Osteocyte (in vitro differentiated cells): Measurements from ENCODE around the gene IFNA7. TPM values are rescaled to one million over a fixed set of nuclear protein-coding genes. Genes with fewer than 3 reads are reported as not detected.
"Not testable (repeated sequence)": the region's sequence is repeated elsewhere in the genome, so short reads cannot be mapped to it uniquely, and the experiment has no call there.

Source experiments
- DNase-seq: peaks from one replicate; pipeline ENCODE4 v3.0.0; 2021; ENCODE audit warnings: mixed read lengths; ENCODE audit not compliant: unreplicated experiment; ENCODE audit errors: extremely low spot score
- H3K27ac Mint-ChIP-seq: one replicate; pipeline ENCODE4 v1.8.0; 2021; ENCODE audit warnings: mild to moderate bottlenecking, mixed read lengths; ENCODE audit not compliant: unreplicated experiment
- H3K27me3 Mint-ChIP-seq: one replicate; pipeline ENCODE4 v1.8.0; 2021; ENCODE audit warnings: mixed read lengths; ENCODE audit not compliant: unreplicated experiment
- H3K36me3 Mint-ChIP-seq: one replicate; pipeline ENCODE4 v1.8.0; 2021; ENCODE audit warnings: mixed read lengths; ENCODE audit not compliant: unreplicated experiment
- H3K4me1 Mint-ChIP-seq: one replicate; pipeline ENCODE4 v1.8.0; 2021; ENCODE audit warnings: mixed read lengths; ENCODE audit not compliant: unreplicated experiment
- H3K4me3 Mint-ChIP-seq: one replicate; pipeline ENCODE4 v1.8.0; 2021; ENCODE audit warnings: mild to moderate bottlenecking, moderate library complexity, mixed read lengths; ENCODE audit not compliant: unreplicated experiment
- H3K9me3 Mint-ChIP-seq: one replicate; pipeline ENCODE4 v1.8.0; 2021; ENCODE audit warnings: mixed read lengths; ENCODE audit not compliant: unreplicated experiment
- long read RNA-seq: library from polyadenylated mRNA; unstranded; transcript quantifications from one replicate; pipeline ENCODE4 v2.0.0, GENCODE V29; 2021
- total RNA-seq: library from RNA; stranded (reverse); gene quantifications from 2 replicates; pipeline ENCODE4 v1.2.1, GENCODE V29; 2021
- TF ChIP-seq, protein P1 (sequence below): fragments of 200-600 bp; sonication (generic); IDR thresholded peaks from 2 replicates; pipeline ENCODE4 v1.5.0; 2021; ENCODE audit warnings: antibody characterized with exemption, mild to moderate bottlenecking, moderate library complexity

Gene IFNA7
- total RNA-seq = not detected in 2 replicates
- long read RNA-seq = 0 reads

DNA sequence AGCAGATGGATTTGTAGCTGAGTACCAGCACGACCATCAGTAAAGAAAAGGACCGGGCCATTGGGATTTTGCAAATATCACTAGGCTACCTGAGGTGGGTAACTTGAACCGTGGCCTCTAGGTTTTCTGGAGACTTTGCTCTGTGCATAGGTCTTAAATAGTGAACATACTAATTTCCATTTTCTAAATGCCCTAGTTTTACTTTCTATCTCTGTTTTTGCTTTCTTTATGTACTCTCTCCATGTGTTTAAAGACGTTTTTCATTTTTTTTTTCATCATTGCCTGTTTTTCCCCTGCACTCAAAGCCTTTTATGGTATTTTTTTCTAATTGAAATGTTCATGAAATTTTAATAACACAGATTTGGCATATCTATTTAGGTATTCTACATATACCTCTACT, at the start of gene IFNA7:
IFNA7 (minus strand) TSS at position 101 of the 400 bp plus-strand sequence; CDS start at position 61, 40 bp downstream.
- H3K9me3 Mint-ChIP-seq, H3K27ac Mint-ChIP-seq, DNase-seq, H3K4me1 Mint-ChIP-seq, H3K4me3 Mint-ChIP-seq, H3K36me3 Mint-ChIP-seq: not testable (repeated sequence)
- H3K27me3 Mint-ChIP-seq = peaks cover 41% of the 10 kb centered on the region

DNA sequence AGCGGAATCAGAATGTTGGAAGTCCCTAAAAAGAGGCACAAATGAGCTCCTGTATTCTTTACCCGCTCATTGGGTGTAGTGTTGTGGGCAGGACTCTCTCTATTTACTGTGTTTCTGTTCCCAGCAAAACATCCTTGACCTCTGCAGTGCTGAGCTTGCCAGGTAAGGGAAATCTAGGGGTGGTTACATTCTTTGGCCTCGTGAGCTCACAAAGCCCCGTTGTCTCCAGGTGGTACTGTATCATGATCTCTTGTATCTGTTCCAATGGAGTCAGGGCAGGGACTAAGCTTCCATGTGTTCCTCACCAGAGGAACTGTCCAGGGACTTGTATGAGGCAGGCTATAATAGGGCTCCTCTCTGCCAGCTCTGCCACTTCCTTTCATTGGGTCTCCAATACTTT, 49.6 kb upstream of the IFNA7 start:
- no peak for DNase-seq
- Mint-ChIP-seq H3K9me3 (no peaks in the 10 kb centered on the region), H3K27ac (no peak overlapping the region), H3K27me3 (peaks cover 54% of the 10 kb centered on the region), H3K4me1 (peaks cover 4% of the 10 kb centered on the region), H3K36me3 (no peaks in the 10 kb centered on the region), H3K4me3 (no peak overlapping the region)
- TF ChIP-seq, protein P1, sequence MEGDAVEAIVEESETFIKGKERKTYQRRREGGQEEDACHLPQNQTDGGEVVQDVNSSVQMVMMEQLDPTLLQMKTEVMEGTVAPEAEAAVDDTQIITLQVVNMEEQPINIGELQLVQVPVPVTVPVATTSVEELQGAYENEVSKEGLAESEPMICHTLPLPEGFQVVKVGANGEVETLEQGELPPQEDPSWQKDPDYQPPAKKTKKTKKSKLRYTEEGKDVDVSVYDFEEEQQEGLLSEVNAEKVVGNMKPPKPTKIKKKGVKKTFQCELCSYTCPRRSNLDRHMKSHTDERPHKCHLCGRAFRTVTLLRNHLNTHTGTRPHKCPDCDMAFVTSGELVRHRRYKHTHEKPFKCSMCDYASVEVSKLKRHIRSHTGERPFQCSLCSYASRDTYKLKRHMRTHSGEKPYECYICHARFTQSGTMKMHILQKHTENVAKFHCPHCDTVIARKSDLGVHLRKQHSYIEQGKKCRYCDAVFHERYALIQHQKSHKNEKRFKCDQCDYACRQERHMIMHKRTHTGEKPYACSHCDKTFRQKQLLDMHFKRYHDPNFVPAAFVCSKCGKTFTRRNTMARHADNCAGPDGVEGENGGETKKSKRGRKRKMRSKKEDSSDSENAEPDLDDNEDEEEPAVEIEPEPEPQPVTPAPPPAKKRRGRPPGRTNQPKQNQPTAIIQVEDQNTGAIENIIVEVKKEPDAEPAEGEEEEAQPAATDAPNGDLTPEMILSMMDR = no peak

DNA sequence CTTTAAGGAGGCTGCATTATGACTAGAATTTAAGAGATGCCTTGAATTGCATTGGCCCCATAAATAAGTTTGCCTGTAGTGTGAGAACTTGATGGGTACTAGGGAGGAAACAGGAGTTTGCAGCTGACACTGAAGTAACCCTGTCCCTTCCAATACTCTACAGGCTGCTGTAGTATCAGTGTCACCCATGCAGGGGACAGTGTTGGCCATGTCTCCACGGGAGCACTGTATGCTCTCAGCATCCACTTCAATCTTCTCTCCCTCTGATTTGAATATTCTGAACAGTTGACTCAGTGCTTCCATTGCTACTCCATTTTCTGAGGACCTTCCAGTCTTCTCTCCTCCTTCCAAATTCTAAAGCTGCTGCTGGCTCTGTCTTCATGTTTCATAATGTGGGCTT, 49.2 kb upstream of the IFNA7 start:
- DNase-seq = no peak
- TF ChIP-seq, protein P1 = no peak
- H3K4me1 Mint-ChIP-seq = peaks cover 4% of the 10 kb centered on the region
- H3K27me3 Mint-ChIP-seq = peaks cover 49% of the 10 kb centered on the region
- no peak overlapping the region for H3K27ac Mint-ChIP-seq
- peaks cover 3% of the 10 kb centered on the region for H3K9me3 Mint-ChIP-seq
- no peak overlapping the region for H3K4me3 Mint-ChIP-seq
- H3K36me3 Mint-ChIP-seq = no peaks in the 10 kb centered on the region

DNA sequence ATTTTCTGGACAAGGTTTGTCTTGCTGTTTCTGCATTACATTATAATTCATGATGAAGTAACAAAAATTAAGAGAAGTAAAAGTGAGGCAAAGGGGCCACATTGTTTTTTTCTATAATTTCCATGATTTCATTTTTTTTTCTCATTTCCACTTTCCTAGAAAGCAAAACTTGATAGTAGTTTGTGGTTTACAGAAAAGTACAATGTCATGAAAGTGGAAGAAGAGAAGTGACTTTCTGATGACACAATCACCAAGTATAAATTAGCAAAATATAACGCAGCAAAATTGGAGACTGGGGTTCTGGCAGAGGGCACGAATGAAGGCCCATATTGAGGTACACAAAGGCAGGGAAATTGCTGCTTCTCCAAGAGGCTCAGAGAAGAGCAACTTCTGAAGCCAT, 42.8 kb upstream of the IFNA7 start:
- Mint-ChIP-seq H3K4me3 (no peak overlapping the region), H3K27me3 (peaks cover 33% of the 10 kb centered on the region), H3K27ac (no peak overlapping the region), H3K4me1 (no peaks in the 10 kb centered on the region), H3K36me3 (no peaks in the 10 kb centered on the region), H3K9me3 (peaks cover 5% of the 10 kb centered on the region)
- TF ChIP-seq, protein P1 = no peak
- no peak for DNase-seq

DNA sequence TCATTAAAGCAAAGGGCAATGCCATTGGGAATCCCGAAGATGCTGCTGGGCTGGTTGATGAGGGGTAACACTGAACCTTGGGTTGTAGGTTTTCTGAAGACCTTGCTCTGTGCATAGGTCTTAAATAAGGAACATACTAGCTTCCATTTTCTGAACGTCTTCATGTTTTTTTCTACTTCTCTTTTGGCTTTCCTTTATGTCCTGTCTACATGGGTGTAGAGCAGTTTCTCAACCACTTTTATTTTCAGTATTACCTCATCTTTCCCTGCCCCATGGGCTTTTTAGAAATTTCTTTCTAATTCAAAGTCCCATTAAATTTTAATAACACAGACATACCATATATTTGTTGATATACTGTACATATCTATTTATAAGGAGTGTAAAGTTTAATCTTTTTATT, 37.9 kb upstream of the IFNA7 start, which contains the start of gene IFNA14:
IFNA14 (minus strand) TSS at position 95 of the 400 bp plus-strand sequence; CDS start at position 25, 70 bp downstream.
- no peak for DNase-seq
- TF ChIP-seq, protein P1 = no peak
- H3K27me3 Mint-ChIP-seq = peaks cover 49% of the 10 kb centered on the region
- no peaks in the 10 kb centered on the region for H3K4me1 Mint-ChIP-seq
- H3K27ac Mint-ChIP-seq = no peak within 1 kb of the TSS
- H3K9me3 Mint-ChIP-seq = no peaks in the 10 kb centered on the region
- H3K4me3 Mint-ChIP-seq = no peak within 1 kb of the TSS
- no peaks in the 10 kb centered on the region for H3K36me3 Mint-ChIP-seq

DNA sequence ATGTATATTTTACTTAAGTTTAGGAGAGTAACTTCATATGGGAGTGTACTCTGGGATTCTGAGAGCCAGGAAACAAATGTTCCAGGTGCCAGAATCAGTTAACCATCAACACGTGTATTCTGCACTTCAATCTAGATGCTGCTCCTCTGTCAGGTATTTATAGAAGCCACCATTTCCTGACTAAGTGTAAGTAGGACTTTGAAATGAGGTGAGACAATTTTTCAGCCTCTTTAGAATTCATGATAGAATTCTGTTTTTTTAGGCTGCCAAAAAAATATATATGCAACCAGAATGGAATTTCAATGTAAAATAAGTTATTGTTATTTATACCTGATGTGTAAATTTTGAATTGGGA, 34.3 kb upstream of the IFNA7 start:
- not testable (repeated sequence) for DNase-seq, H3K9me3 Mint-ChIP-seq, H3K36me3 Mint-ChIP-seq, H3K4me1 Mint-ChIP-seq, H3K4me3 Mint-ChIP-seq, H3K27ac Mint-ChIP-seq
- H3K27me3 Mint-ChIP-seq = peaks cover 44% of the 10 kb centered on the region
